ENCODE results near the gene SDR42E1.

DNA sequence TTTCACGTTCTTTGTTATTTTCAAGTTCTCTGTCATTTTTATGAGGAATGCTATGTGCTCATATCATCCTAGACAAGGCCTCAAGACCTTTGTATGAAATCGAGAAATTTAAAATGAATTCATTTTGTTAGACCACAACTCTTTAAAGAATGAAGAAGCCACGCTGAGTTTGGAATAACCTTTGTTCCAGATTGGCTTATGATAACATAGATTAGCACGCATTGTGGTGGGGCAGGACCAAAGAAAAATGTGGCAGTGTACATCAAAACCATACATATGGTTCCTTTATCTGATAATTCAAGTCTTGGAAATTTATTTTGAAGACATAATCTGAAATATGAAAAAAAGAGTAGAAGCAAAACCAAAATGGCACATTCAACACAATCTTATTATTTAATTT, 26.0 kb upstream of the SDR42E1 start:
- TF ChIP-seq, protein P1, sequence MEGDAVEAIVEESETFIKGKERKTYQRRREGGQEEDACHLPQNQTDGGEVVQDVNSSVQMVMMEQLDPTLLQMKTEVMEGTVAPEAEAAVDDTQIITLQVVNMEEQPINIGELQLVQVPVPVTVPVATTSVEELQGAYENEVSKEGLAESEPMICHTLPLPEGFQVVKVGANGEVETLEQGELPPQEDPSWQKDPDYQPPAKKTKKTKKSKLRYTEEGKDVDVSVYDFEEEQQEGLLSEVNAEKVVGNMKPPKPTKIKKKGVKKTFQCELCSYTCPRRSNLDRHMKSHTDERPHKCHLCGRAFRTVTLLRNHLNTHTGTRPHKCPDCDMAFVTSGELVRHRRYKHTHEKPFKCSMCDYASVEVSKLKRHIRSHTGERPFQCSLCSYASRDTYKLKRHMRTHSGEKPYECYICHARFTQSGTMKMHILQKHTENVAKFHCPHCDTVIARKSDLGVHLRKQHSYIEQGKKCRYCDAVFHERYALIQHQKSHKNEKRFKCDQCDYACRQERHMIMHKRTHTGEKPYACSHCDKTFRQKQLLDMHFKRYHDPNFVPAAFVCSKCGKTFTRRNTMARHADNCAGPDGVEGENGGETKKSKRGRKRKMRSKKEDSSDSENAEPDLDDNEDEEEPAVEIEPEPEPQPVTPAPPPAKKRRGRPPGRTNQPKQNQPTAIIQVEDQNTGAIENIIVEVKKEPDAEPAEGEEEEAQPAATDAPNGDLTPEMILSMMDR (conservative IDR thresholded peaks at IDR 0.05; ENCODE audit: low read depth, low read length): no peak
- TF ChIP-seq RAD21 (IDR thresholded peaks at IDR 0.05; ENCODE audit: low read length) (no peak), MAZ (IDR thresholded peaks at IDR 0.05; ENCODE audit: borderline replicate concordance, low read depth, low read length) (no peak), MXI1 (IDR thresholded peaks at IDR 0.05; ENCODE audit: borderline replicate concordance, low read depth, low read length) (no peak), SMC3 (IDR thresholded peaks at IDR 0.05; ENCODE audit: low read depth, low read length) (no peak)
